DOHH2 (cell line): ENCODE measurements around the gene GTPBP3.

Experiments used
- H3F3A ChIP-seq: fragments of 200-600 bp; sonication (generic), shearing (Covaris generic); 2 replicates; pipeline ENCODE4 v1.6.0; 2016; ENCODE audit warnings: antibody characterized with exemption, mild to moderate bottlenecking; ENCODE audit not compliant: control insufficient read depth, insufficient read depth
- H3K27ac ChIP-seq: fragments of 200-600 bp; sonication (generic); 2 replicates; pipeline ENCODE4 v1.5.1; 2014; ENCODE audit warnings: low read depth, mild to moderate bottlenecking, low read length, moderate library complexity
- H3K27me3 ChIP-seq: fragments of 200-600 bp; sonication (generic); 2 replicates; pipeline ENCODE4 v1.6.1; 2014; ENCODE audit warnings: mild to moderate bottlenecking, low read length, mixed read lengths; ENCODE audit not compliant: control insufficient read depth
- H3K36me3 ChIP-seq: fragments of 200-600 bp; sonication (generic); 2 replicates; pipeline ENCODE4 v1.6.1; 2014; ENCODE audit warnings: mild to moderate bottlenecking, low read length, moderate library complexity, mixed read lengths; ENCODE audit not compliant: control insufficient read depth
- H3K4me1 ChIP-seq: fragments of 200-600 bp; sonication (generic); 2 replicates; pipeline ENCODE4 v1.6.1; 2014; ENCODE audit warnings: mild to moderate bottlenecking, low read length, mixed read lengths; ENCODE audit not compliant: control insufficient read depth
- H3K4me2 ChIP-seq: fragments of 200-600 bp; sonication (generic); 2 replicates; pipeline ENCODE4 v1.6.0; 2014; ENCODE audit warnings: mild to moderate bottlenecking, low read length, moderate library complexity
- H3K4me3 ChIP-seq: fragments of 200-600 bp; sonication (generic); 2 replicates; pipeline ENCODE4 v1.5.1; 2014; ENCODE audit warnings: mild to moderate bottlenecking, low read length, mixed read lengths
- H3K79me2 ChIP-seq: fragments of 200-600 bp; sonication (generic); 2 replicates; pipeline ENCODE4 v1.6.1; 2014; ENCODE audit warnings: mild to moderate bottlenecking, low read length, mixed read lengths; ENCODE audit not compliant: control insufficient read depth
- H3K9me2 ChIP-seq: fragments of 200-600 bp; sonication (generic); replicated peaks from 2 replicates; pipeline ENCODE4 v1.6.1; 2014; ENCODE audit warnings: mild to moderate bottlenecking, low read length, mixed read lengths; ENCODE audit not compliant: control insufficient read depth
- H3K9me3 ChIP-seq: fragments of 200-600 bp; sonication (generic); 2 replicates; pipeline ENCODE4 v1.6.1; 2014; ENCODE audit warnings: antibody characterized with exemption, low read length, mixed read lengths; ENCODE audit not compliant: control insufficient read depth, insufficient read depth
- H4K20me1 ChIP-seq: fragments of 200-600 bp; sonication (generic); 2 replicates; pipeline ENCODE4 v1.6.0; 2014; ENCODE audit warnings: low read depth, mild to moderate bottlenecking, antibody characterized with exemption, low read length, moderate library complexity; ENCODE audit not compliant: control insufficient read depth, insufficient read depth
- EZH2phosphoT487 ChIP-seq: fragments of 200-600 bp; sonication (generic); IDR thresholded peaks from 2 replicates; pipeline ENCODE4 v1.6.1; 2017; ENCODE audit warnings: borderline replicate concordance, mild to moderate bottlenecking, antibody characterized with exemption, low read length, moderate library complexity, mixed read lengths
- TF ChIP-seq, protein P1 (sequence below): fragments of 200-600 bp; sonication (generic); IDR thresholded peaks from one replicate; pipeline ENCODE4 v1.5.1; 2014; ENCODE audit warnings: antibody characterized with exemption, mild to moderate bottlenecking, low read depth, low read length; ENCODE audit not compliant: poor library complexity, severe bottlenecking

GTPBP3 gene

DNA sequence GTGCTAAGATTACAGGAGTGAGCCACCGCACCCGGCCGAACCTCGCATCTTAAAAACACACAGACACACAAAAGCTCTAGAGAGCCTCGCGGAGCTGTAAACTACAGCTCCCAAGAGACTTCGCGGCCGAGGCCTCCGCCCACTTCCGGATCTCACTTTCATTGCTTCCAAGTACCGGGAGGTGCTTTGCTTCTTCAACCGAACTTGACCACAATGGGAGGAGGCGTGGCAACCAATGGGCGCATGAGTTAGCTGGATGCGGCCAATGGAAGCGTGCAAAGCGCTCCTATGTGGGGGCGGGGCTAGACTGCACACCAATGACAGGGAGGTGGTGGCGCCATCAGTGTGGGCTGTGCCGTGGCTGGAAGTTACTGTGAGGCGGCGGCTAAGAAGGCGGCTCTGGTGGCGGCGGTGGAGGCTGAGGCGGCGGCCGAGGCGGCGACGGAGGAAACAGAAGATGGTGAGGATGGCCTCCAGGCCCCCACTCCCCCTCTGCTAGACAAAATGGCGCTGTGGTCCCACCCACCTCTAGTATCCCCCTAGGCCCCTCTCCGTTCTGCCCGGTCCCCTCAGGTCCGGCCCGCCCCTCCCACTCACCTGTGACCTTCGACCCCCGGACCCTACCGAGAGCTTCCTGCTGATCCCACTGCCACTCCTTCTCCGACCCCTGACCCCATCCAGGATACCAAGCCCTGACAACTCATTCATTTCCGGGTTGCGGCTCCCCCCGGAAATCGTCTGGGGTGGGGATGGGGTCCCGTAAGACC, 28.0 kb upstream of the GTPBP3 start, which contains the start of gene DDA1:
Gene DDA1, plus strand, starts transcription at position 366 of the 767 bp plus-strand sequence. Its CDS starts 92 bp downstream, at position 458.
- peaks cover 64% of the 10 kb centered on the region for H3K79me2 ChIP-seq

GRCh38 chr19:17309965-17310461, 27.3 kb upstream of the GTPBP3 start:
- H3K27ac ChIP-seq: peak overlapping the region; percentile 54
- H3K79me2 ChIP-seq: peaks cover 64% of the 10 kb centered on the region

More for the DNA sequence above, 28.0 kb upstream of the GTPBP3 start, which contains the start of gene DDA1:
- Histone ChIP-seq H3K36me3 (peaks cover 41% of the 10 kb centered on the region), H4K20me1 (peaks cover 9% of the 10 kb centered on the region; the same call in 1 of the 2 replicates), H3K27me3 (no peaks in the 10 kb centered on the region), H3K27ac (peak within 1 kb of the TSS; percentile 54), H3K4me3 (peak within 1 kb of the TSS; percentile 99), H3F3A (peaks cover 1% of the 10 kb centered on the region), H3K4me1 (peaks cover 31% of the 10 kb centered on the region), H3K9me3 (no peaks in the 10 kb centered on the region), H3K9me2 (no peaks in the 10 kb centered on the region), H3K4me2 (peak within 1 kb of the TSS; percentile 82)
- TF ChIP-seq, protein P1, sequence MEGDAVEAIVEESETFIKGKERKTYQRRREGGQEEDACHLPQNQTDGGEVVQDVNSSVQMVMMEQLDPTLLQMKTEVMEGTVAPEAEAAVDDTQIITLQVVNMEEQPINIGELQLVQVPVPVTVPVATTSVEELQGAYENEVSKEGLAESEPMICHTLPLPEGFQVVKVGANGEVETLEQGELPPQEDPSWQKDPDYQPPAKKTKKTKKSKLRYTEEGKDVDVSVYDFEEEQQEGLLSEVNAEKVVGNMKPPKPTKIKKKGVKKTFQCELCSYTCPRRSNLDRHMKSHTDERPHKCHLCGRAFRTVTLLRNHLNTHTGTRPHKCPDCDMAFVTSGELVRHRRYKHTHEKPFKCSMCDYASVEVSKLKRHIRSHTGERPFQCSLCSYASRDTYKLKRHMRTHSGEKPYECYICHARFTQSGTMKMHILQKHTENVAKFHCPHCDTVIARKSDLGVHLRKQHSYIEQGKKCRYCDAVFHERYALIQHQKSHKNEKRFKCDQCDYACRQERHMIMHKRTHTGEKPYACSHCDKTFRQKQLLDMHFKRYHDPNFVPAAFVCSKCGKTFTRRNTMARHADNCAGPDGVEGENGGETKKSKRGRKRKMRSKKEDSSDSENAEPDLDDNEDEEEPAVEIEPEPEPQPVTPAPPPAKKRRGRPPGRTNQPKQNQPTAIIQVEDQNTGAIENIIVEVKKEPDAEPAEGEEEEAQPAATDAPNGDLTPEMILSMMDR: no peak
- no peak for TF ChIP-seq EZH2phosphoT487

DNA sequence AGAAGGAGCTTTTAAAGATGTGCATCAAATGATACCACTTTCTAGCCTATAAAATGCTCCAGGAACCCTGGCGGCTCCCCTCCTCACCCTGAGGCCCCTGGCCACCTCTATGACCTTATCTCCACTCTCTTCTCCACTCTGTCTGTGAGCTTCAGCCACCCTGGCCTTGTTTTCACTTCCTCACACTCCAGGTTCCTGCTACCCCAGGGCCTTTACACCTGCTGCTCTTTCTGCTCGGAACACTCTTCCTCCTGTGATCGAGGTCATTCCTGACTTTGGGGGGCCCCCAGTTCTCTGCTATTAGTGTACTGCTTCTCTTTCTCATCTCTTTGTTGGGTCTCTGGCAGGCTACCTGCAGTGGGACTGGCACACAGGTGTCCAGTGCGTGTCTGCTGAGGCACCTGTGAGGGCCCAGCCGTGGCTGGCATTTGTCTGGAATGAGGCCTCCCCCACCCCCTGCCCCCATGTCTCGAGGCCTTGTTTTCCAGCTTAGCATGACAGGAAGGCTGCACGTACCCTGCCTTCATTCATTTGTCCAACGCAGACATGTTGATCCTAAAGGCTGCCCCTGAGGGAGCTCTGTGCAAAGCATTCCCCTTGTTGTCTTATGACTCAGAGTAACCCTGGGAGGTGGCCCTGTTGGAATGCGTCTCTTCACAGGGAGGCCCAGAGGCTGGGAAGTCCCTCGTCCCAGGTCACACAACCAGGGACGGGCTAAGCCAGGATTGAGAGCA, 25.7 kb upstream of the GTPBP3 start:
- Histone ChIP-seq H3K79me2 (peaks cover 56% of the 10 kb centered on the region), H3F3A (no peaks in the 10 kb centered on the region), H3K27me3 (no peaks in the 10 kb centered on the region), H3K27ac (no peak overlapping the region), H3K4me1 (peaks cover 21% of the 10 kb centered on the region), H4K20me1 (peaks cover 9% of the 10 kb centered on the region; the same call in 1 of the 2 replicates), H3K4me2 (no peak overlapping the region), H3K9me3 (no peaks in the 10 kb centered on the region), H3K36me3 (peaks cover 46% of the 10 kb centered on the region), H3K4me3 (no peak overlapping the region), H3K9me2 (no peaks in the 10 kb centered on the region)
- TF ChIP-seq, protein P1: no peak
- TF ChIP-seq EZH2phosphoT487: no peak

More at GRCh38 chr19:17309965-17310461, 27.3 kb upstream of the GTPBP3 start:
- H3K36me3 ChIP-seq: peaks cover 46% of the 10 kb centered on the region
- no peaks in the 10 kb centered on the region for H3F3A ChIP-seq
- H3K9me3 ChIP-seq: no peaks in the 10 kb centered on the region
- TF ChIP-seq, protein P1: no peak
- TF ChIP-seq EZH2phosphoT487: no peak
- no peaks in the 10 kb centered on the region for H3K27me3 ChIP-seq
- peak overlapping the region; percentile 99 for H3K4me3 ChIP-seq
- H3K9me2 ChIP-seq: no peaks in the 10 kb centered on the region
- H4K20me1 ChIP-seq: peaks cover 9% of the 10 kb centered on the region; the same call in 1 of the 2 replicates
- H3K4me1 ChIP-seq: peaks cover 25% of the 10 kb centered on the region
- peak overlapping the region; percentile 82 for H3K4me2 ChIP-seq
